WTC11 (cell line): Measurements from ENCODE around the gene NECTIN4. TPM values are rescaled to one million over a fixed set of nuclear protein-coding genes. Genes with fewer than 3 reads are reported as not detected.

ENCODE experiments used
- ATAC-seq: fragments of 200-7000 bp; cut with Tn5 transposase; 2 replicates; pipeline ENCODE4 v1.10.0; 2021; ENCODE audit warnings: mild to moderate bottlenecking, moderate library complexity
- CTCF ChIA-PET: fragments of 300-600 bp; sonication (Branson Sonifier 250); formaldehyde crosslinking; loops from one replicate; lab custom pipeline; 2021; ENCODE audit warnings: antibody characterized with exemption; lab: Charles Lee
- POLR2A ChIA-PET: fragments of 350-600 bp; sonication (Branson Sonifier 250); formaldehyde crosslinking; loops from one replicate; lab custom pipeline; 2021; ENCODE audit warnings: antibody characterized with exemption; lab: Charles Lee
- DNase-seq: peaks from one replicate; pipeline ENCODE4 v3.0.0; 2021; ENCODE audit warnings: low spot score
- H3K27ac Mint-ChIP-seq: 2 replicates; pipeline ENCODE4 v1.8.0; 2021; ENCODE audit warnings: mixed read lengths
- H3K27me3 Mint-ChIP-seq: 2 replicates; pipeline ENCODE4 v1.8.0; 2021; ENCODE audit warnings: low read depth, mild to moderate bottlenecking, moderate library complexity, mixed read lengths
- H3K36me3 Mint-ChIP-seq: 2 replicates; pipeline ENCODE4 v1.8.0; 2021; ENCODE audit warnings: mixed read lengths
- H3K4me1 Mint-ChIP-seq: 2 replicates; pipeline ENCODE4 v1.8.0; 2022; ENCODE audit warnings: mixed read lengths
- H3K4me3 Mint-ChIP-seq: 2 replicates; pipeline ENCODE4 v1.8.0; 2021; ENCODE audit warnings: mild to moderate bottlenecking, moderate library complexity, mixed read lengths
- H3K9me3 Mint-ChIP-seq: 2 replicates; pipeline ENCODE4 v1.8.0; 2021; ENCODE audit warnings: mixed read lengths
- ATF1 ChIP-seq: sonication (generic); formaldehyde crosslinking; IDR thresholded peaks from 2 replicates; pipeline ENCODE4 v1.8.1; 2023; ENCODE audit warnings: mild to moderate bottlenecking, moderate library complexity, missing genetic modification reagents
- CBFB ChIP-seq: sonication (generic); formaldehyde crosslinking; IDR thresholded peaks from 2 replicates; pipeline ENCODE4 v1.8.1; 2022; ENCODE audit warnings: mild to moderate bottlenecking, low read depth, missing genetic modification reagents
- ETV6 ChIP-seq: sonication (generic); formaldehyde crosslinking; IDR thresholded peaks from 2 replicates; pipeline ENCODE4 v1.8.1; 2022; ENCODE audit warnings: mild to moderate bottlenecking, missing genetic modification reagents
- GRHL2 ChIP-seq: fragments of 250-450 bp; sonication (Bioruptor Pico); IDR thresholded peaks from 2 replicates; pipeline ENCODE4 v1.8.0; 2022; ENCODE audit warnings: mild to moderate bottlenecking, moderate library complexity; ENCODE audit not compliant: insufficient replicate concordance, severe bottlenecking
- NFATC4 ChIP-seq: fragments of 250-450 bp; sonication (Bioruptor Pico); IDR thresholded peaks from 2 replicates; pipeline ENCODE4 v1.9.0; 2021; ENCODE audit warnings: mild to moderate bottlenecking
- NFE2L1 ChIP-seq: sonication (generic); formaldehyde crosslinking; IDR thresholded peaks from 2 replicates; pipeline ENCODE4 v1.8.1; 2023; ENCODE audit warnings: missing genetic modification reagents
- RORB ChIP-seq: fragments of 250-450 bp; sonication (Bioruptor Pico); IDR thresholded peaks from 2 replicates; pipeline ENCODE4 v1.9.0; 2021; ENCODE audit warnings: mild to moderate bottlenecking
- SMAD3 ChIP-seq: sonication (generic); formaldehyde crosslinking; IDR thresholded peaks from 2 replicates; pipeline ENCODE4 v1.8.0; 2022; ENCODE audit warnings: missing genetic modification reagents, mild to moderate bottlenecking, borderline replicate concordance
- TCF7 ChIP-seq: sonication (generic); formaldehyde crosslinking; IDR thresholded peaks from 2 replicates; pipeline ENCODE4 v1.8.0; 2022; ENCODE audit warnings: mild to moderate bottlenecking, low read depth, missing genetic modification reagents, moderate library complexity
- TEAD4 ChIP-seq: sonication (generic); formaldehyde crosslinking; IDR thresholded peaks from 2 replicates; pipeline ENCODE4 v1.8.0; 2022; ENCODE audit warnings: mild to moderate bottlenecking, missing genetic modification reagents
- TP53 ChIP-seq: sonication (generic); formaldehyde crosslinking; IDR thresholded peaks from 2 replicates; pipeline ENCODE4 v1.8.1; 2023; ENCODE audit warnings: mild to moderate bottlenecking, missing genetic modification reagents
- ZNF121 ChIP-seq: sonication (generic); formaldehyde crosslinking; IDR thresholded peaks from 2 replicates; pipeline ENCODE4 v1.8.0; 2023; ENCODE audit warnings: missing genetic modification reagents
- ZNF317 ChIP-seq: sonication (generic); formaldehyde crosslinking; IDR thresholded peaks from 2 replicates; pipeline ENCODE4 v1.8.1; 2023; ENCODE audit warnings: low read depth, mild to moderate bottlenecking, moderate library complexity, missing genetic modification reagents, borderline replicate concordance
- ZNF396 ChIP-seq: fragments of 250-450 bp; sonication (Bioruptor Pico); IDR thresholded peaks from 2 replicates; pipeline ENCODE4 v1.8.0; 2021; ENCODE audit warnings: mild to moderate bottlenecking, moderate library complexity, borderline replicate concordance
- ZNF671 ChIP-seq: fragments of 250-450 bp; sonication (Bioruptor Pico); IDR thresholded peaks from 2 replicates; pipeline ENCODE4 v1.8.0; 2021; ENCODE audit warnings: mild to moderate bottlenecking
- total RNA-seq: library from RNA; stranded (reverse); gene quantifications from 3 replicates; pipeline ENCODE4 v1.2.3, GENCODE V29; 2021
- TF ChIP-seq, protein P1 (sequence below): sonication (generic); formaldehyde crosslinking; IDR thresholded peaks from 2 replicates; pipeline ENCODE4 v1.8.1; 2023; ENCODE audit warnings: mild to moderate bottlenecking, missing genetic modification reagents, borderline replicate concordance
- TF ChIP-seq, protein P2 (sequence below): sonication (generic); formaldehyde crosslinking; IDR thresholded peaks from 2 replicates; pipeline ENCODE4 v1.8.1; 2023; ENCODE audit warnings: mild to moderate bottlenecking, moderate library complexity, missing genetic modification reagents
- TF ChIP-seq, protein P3 (sequence below): sonication (generic); formaldehyde crosslinking; IDR thresholded peaks from 2 replicates; pipeline ENCODE4 v1.8.0; 2022; ENCODE audit warnings: mild to moderate bottlenecking, missing genetic modification reagents
- TF ChIP-seq, protein P4 (sequence below): sonication (generic); formaldehyde crosslinking; IDR thresholded peaks from 2 replicates; pipeline ENCODE4 v1.8.0; 2022; ENCODE audit warnings: missing genetic modification reagents
- TF ChIP-seq, protein P5 (sequence below): fragments of 250-450 bp; sonication (Bioruptor Pico); IDR thresholded peaks from 2 replicates; pipeline ENCODE4 v2.1.2; 2022; ENCODE audit warnings: mild to moderate bottlenecking, moderate library complexity
- TF ChIP-seq, protein P6 (sequence below): sonication (generic); formaldehyde crosslinking; IDR thresholded peaks from 2 replicates; pipeline ENCODE4 v1.8.0; 2022; ENCODE audit warnings: mild to moderate bottlenecking, missing genetic modification reagents

The NECTIN4 gene
- total RNA-seq, 1 experiment from 2014 or later, result 1.7 TPM

DNA sequence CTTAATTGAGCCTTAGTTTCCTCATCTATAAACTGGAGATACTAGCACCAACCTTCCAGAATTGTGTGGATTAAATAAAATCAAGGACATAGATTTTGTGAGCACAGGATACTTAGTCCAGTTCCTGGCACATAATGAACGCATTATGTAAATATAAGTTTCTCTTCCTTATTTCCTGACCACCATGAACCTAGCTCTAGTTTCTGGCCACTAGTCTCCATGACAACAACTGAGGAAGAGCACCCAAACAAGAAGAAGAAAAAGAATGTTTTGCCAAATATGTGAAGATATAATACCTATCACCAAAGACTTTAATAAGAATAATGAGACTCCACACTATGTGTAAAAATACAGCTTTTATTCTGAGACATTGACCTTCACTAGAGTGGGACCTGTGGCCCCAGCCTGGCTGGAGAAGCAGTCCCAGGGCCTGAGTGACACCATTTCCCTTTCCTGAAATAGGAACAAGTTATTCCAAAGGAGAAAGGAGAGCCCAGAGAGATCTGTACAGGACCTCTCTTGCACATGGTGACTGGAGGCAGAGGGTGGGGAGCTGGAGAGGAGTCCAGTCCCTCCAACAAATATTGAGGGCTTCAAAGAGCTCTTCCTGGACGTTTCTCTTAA lies 42.6 kb downstream of the NECTIN4 start (continued):
- TF ChIP-seq, protein P1, sequence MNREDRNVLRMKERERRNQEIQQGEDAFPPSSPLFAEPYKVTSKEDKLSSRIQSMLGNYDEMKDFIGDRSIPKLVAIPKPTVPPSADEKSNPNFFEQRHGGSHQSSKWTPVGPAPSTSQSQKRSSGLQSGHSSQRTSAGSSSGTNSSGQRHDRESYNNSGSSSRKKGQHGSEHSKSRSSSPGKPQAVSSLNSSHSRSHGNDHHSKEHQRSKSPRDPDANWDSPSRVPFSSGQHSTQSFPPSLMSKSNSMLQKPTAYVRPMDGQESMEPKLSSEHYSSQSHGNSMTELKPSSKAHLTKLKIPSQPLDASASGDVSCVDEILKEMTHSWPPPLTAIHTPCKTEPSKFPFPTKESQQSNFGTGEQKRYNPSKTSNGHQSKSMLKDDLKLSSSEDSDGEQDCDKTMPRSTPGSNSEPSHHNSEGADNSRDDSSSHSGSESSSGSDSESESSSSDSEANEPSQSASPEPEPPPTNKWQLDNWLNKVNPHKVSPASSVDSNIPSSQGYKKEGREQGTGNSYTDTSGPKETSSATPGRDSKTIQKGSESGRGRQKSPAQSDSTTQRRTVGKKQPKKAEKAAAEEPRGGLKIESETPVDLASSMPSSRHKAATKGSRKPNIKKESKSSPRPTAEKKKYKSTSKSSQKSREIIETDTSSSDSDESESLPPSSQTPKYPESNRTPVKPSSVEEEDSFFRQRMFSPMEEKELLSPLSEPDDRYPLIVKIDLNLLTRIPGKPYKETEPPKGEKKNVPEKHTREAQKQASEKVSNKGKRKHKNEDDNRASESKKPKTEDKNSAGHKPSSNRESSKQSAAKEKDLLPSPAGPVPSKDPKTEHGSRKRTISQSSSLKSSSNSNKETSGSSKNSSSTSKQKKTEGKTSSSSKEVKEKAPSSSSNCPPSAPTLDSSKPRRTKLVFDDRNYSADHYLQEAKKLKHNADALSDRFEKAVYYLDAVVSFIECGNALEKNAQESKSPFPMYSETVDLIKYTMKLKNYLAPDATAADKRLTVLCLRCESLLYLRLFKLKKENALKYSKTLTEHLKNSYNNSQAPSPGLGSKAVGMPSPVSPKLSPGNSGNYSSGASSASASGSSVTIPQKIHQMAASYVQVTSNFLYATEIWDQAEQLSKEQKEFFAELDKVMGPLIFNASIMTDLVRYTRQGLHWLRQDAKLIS (CRISPR knock-in tag), result no peak
- TF ChIP-seq CBFB (CRISPR knock-in tag) (no peak), GRHL2 (CRISPR knock-in tag) (no peak), NFE2L1 (CRISPR knock-in tag) (no peak)
- TF ChIP-seq, protein P2, sequence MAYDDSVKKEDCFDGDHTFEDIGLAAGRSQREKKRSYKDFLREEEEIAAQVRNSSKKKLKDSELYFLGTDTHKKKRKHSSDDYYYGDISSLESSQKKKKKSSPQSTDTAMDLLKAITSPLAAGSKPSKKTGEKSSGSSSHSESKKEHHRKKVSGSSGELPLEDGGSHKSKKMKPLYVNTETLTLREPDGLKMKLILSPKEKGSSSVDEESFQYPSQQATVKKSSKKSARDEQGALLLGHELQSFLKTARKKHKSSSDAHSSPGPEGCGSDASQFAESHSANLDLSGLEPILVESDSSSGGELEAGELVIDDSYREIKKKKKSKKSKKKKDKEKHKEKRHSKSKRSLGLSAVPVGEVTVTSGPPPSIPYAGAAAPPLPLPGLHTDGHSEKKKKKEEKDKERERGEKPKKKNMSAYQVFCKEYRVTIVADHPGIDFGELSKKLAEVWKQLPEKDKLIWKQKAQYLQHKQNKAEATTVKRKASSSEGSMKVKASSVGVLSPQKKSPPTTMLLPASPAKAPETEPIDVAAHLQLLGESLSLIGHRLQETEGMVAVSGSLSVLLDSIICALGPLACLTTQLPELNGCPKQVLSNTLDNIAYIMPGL (CRISPR knock-in tag), result no peak
- TF ChIP-seq, all 79 proteins: peak for 0

DNA sequence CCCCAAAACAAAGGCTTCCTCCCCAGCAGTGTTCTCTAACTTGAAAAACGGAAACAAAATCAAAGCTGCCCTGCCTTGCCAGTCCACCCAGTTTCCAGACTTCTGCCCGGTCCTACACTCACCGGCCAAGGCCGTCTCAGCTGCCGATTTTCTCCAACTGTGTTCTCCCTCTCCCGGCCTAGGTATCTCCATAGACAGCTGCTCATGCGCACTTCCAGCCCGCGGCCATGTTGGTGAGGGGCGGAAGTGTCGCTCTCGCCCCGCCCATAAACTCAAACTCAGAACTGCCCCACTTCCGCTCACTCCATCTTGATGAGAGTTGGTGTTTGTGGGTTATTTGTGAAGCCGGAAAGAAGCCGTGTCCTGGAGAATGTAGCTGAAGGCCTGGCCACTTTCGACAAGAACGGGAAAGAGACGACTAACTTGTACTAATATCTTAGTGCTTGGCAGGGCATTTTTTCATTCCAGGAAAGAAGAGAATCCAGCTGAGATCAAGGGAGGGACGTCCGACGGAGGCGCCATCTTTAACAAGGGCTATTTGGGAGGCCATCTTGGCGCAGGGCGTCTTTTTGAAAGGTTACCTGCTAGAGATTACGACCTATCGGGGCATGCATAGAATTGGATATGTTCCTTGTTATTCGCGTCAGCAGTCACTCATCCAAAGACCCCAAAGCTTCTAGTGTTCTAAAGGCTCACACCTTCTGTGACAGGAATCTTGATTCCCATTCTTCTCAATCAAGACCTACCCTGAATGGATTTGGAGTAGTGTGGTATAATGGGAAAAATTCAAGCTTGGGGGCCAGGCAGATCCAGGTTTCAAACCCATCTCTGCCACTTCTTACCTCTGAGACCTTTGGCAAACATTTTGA lies 43.4 kb downstream of the NECTIN4 start, which contains the start of gene USF1:
Gene USF1 (minus strand): TSS at position 242 of the 869 bp plus-strand sequence. CDS start 2,702 bp downstream, outside the sequence.
- DNase-seq (peak; percentile 92), ATAC-seq (peak; percentile 77)
- POLR2A ChIA-PET, result interaction anchor here (0.5 to 3.0 kb wide), 9 partner anchors 23 to 86 kb away, joined by 3 to 24 read pairs (median 7); partner anchors contain the start of genes ARHGAP30, DEDD, F11R and NIT1
- Mint-ChIP-seq H3K27me3 (peaks cover 38% of the 10 kb centered on the region), H3K4me3 (peak within 1 kb of the TSS; percentile 97), H3K9me3 (peaks cover 26% of the 10 kb centered on the region), H3K36me3 (peaks cover 40% of the 10 kb centered on the region), H3K27ac (peak within 1 kb of the TSS; percentile 100), H3K4me1 (peaks cover 24% of the 10 kb centered on the region)
- CTCF ChIA-PET, result interaction anchor here (0.8 to 2.7 kb wide), 13 partner anchors 9 to 266 kb away, joined by 3 to 26 read pairs (median 6); partner anchors contain the start of genes ADAMTS4, F11R, ITLN2 and KLHDC9
- TF ChIP-seq, protein P3, sequence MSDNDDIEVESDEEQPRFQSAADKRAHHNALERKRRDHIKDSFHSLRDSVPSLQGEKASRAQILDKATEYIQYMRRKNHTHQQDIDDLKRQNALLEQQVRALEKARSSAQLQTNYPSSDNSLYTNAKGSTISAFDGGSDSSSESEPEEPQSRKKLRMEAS, result peak; percentile 56
- no peak for TF ChIP-seq ATF1 (CRISPR knock-in tag)
- no peak for TF ChIP-seq ZNF121 (CRISPR knock-in tag)
- TF ChIP-seq TP53, result no peak
- peak; percentile 80; the same call in 1 of the 2 replicates for TF ChIP-seq SMAD3
- TF ChIP-seq, protein P4, sequence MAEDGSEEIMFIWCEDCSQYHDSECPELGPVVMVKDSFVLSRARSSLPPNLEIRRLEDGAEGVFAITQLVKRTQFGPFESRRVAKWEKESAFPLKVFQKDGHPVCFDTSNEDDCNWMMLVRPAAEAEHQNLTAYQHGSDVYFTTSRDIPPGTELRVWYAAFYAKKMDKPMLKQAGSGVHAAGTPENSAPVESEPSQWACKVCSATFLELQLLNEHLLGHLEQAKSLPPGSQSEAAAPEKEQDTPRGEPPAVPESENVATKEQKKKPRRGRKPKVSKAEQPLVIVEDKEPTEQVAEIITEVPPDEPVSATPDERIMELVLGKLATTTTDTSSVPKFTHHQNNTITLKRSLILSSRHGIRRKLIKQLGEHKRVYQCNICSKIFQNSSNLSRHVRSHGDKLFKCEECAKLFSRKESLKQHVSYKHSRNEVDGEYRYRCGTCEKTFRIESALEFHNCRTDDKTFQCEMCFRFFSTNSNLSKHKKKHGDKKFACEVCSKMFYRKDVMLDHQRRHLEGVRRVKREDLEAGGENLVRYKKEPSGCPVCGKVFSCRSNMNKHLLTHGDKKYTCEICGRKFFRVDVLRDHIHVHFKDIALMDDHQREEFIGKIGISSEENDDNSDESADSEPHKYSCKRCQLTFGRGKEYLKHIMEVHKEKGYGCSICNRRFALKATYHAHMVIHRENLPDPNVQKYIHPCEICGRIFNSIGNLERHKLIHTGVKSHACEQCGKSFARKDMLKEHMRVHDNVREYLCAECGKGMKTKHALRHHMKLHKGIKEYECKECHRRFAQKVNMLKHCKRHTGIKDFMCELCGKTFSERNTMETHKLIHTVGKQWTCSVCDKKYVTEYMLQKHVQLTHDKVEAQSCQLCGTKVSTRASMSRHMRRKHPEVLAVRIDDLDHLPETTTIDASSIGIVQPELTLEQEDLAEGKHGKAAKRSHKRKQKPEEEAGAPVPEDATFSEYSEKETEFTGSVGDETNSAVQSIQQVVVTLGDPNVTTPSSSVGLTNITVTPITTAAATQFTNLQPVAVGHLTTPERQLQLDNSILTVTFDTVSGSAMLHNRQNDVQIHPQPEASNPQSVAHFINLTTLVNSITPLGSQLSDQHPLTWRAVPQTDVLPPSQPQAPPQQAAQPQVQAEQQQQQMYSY (CRISPR knock-in tag), result no peak
- no peak for TF ChIP-seq CBFB (CRISPR knock-in tag)
- TF ChIP-seq RORB (CRISPR knock-in tag), result no peak
- no peak for TF ChIP-seq ZNF317
- no peak for TF ChIP-seq NFATC4 (CRISPR knock-in tag)
- peak; percentile 70; the same call in 1 of the 2 replicates for TF ChIP-seq ZNF396
- TF ChIP-seq TCF7 (CRISPR knock-in tag), result no peak
- no peak for TF ChIP-seq ZNF671 (CRISPR knock-in tag)
- TF ChIP-seq NFE2L1 (CRISPR knock-in tag), result 0 out of 2 replicates have a peak, but pooled peaks have one; percentile 17
- peak; percentile 39; the same call in 1 of the 2 replicates for TF ChIP-seq ETV6
- TF ChIP-seq, protein P5, sequence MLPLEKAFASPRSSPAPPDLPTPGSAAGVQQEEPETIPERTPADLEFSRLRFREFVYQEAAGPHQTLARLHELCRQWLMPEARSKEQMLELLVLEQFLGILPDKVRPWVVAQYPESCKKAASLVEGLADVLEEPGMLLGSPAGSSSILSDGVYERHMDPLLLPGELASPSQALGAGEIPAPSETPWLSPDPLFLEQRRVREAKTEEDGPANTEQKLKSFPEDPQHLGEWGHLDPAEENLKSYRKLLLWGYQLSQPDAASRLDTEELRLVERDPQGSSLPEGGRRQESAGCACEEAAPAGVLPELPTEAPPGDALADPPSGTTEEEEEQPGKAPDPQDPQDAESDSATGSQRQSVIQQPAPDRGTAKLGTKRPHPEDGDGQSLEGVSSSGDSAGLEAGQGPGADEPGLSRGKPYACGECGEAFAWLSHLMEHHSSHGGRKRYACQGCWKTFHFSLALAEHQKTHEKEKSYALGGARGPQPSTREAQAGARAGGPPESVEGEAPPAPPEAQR, result 0 out of 2 replicates have a peak, but pooled peaks have one; percentile 46
- TF ChIP-seq, protein P6, sequence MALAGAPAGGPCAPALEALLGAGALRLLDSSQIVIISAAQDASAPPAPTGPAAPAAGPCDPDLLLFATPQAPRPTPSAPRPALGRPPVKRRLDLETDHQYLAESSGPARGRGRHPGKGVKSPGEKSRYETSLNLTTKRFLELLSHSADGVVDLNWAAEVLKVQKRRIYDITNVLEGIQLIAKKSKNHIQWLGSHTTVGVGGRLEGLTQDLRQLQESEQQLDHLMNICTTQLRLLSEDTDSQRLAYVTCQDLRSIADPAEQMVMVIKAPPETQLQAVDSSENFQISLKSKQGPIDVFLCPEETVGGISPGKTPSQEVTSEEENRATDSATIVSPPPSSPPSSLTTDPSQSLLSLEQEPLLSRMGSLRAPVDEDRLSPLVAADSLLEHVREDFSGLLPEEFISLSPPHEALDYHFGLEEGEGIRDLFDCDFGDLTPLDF (CRISPR knock-in tag), result no peak
- TF ChIP-seq TEAD4, result no peak
